Stimulated activated CD8-positive, alpha-beta memory T cell treated with anti-CD3 and anti-CD28 coated beads, Interleukin-15, amount 100 ng/mL, for 24 hours (primary cell): Measurements from ENCODE around the gene SHISA5.

ENCODE experiments used
- DNase-seq: peaks from one replicate; pipeline ENCODE4 v3.0.0-alpha.2; 2020; ENCODE audit warnings: low read depth

Gene SHISA5

GRCh38 chr3:48459773-48460516 is 44.0 kb downstream of the SHISA5 start:
- no peak for DNase-seq

- no peak for DNase-seq
Measured at GRCh38 chr3:48459331-48459730, 44.6 kb downstream of the SHISA5 start.

GRCh38 chr3:48456456-48456855 is 47.5 kb downstream of the SHISA5 start:
- no peak for DNase-seq

GRCh38 chr3:48451270-48451669 is 52.7 kb downstream of the SHISA5 start:
- DNase-seq: no peak

GRCh38 chr3:48446425-48447193 is 57.4 kb downstream of the SHISA5 start, which contains the start of gene ATRIP:
Gene ATRIP (plus strand): TSS chr3:48446737. CDS start chr3:48446846, 109 bp downstream.
- DNase-seq: peak; percentile 74

GRCh38 chr3:48446043-48446424 is 57.9 kb downstream of the SHISA5 start:
- no peak for DNase-seq

GRCh38 chr3:48445277-48445882 is 58.6 kb downstream of the SHISA5 start:
- no peak for DNase-seq

GRCh38 chr3:48441940-48442339 is 62.0 kb downstream of the SHISA5 start:
- DNase-seq: no peak

GRCh38 chr3:48440590-48440958 is 63.4 kb downstream of the SHISA5 start:
- no peak for DNase-seq

- DNase-seq: peak; percentile 93
Measured at GRCh38 chr3:48439820-48440589, 64.0 kb downstream of the SHISA5 start, which contains the start of the genes CCDC51 and TMA7. Gene CCDC51 (minus strand): TSS chr3:48440119. CDS start chr3:48435128, 4,991 bp downstream. Gene TMA7 (plus strand): TSS chr3:48440257. CDS start chr3:48440297, 40 bp downstream.

GRCh38 chr3:48437812-48438211 is 66.2 kb downstream of the SHISA5 start:
- no peak for DNase-seq

- DNase-seq: no peak
Measured at GRCh38 chr3:48436855-48437254, 67.1 kb downstream of the SHISA5 start.

- DNase-seq: no peak
Measured at GRCh38 chr3:48436477-48436787, 67.5 kb downstream of the SHISA5 start.

- DNase-seq: peak; percentile 53
Measured at GRCh38 chr3:48435774-48436476, 68.0 kb downstream of the SHISA5 start.

GRCh38 chr3:48435223-48435595 is 68.8 kb downstream of the SHISA5 start:
- DNase-seq: no peak

- no peak for DNase-seq
Measured at GRCh38 chr3:48434591-48435222, 69.3 kb downstream of the SHISA5 start.

GRCh38 chr3:48433472-48434118 is 70.4 kb downstream of the SHISA5 start:
- no peak for DNase-seq

- no peak for DNase-seq
Measured at GRCh38 chr3:48432411-48433371, 71.3 kb downstream of the SHISA5 start.
